Adrenal gland (tissue), 5 donors: Measurements from ENCODE around the gene RFWD3.

Source experiments
- POLR2A ChIP-seq, 2 donors: fragments of 450-650 bp; IDR thresholded peaks; one replicate each; pipeline ENCODE4 v1.6.1; 2017; ENCODE audit warnings: antibody characterized with exemption in 2 of 2, mild to moderate bottlenecking in 2 of 2, moderate library complexity in 1 of 2
- TF ChIP-seq, protein P1 (sequence below), 6 experiments: fragments of 450-650 bp in 4 of 6; fragments of 200-600 bp in 2 of 6; sonication (generic) in 1 of 6; IDR thresholded peaks; 1 replicate in 5 of 6; 2 replicates in 1 of 6; pipeline versions ENCODE4 v1.5.1 to v1.8.0; 2016 to 2021; ENCODE audit warnings: antibody characterized with exemption in 6 of 6, mild to moderate bottlenecking in 2 of 6, moderate library complexity in 1 of 6
- donor health status: DM: no; HTN: no; CAD: no.

DNA sequence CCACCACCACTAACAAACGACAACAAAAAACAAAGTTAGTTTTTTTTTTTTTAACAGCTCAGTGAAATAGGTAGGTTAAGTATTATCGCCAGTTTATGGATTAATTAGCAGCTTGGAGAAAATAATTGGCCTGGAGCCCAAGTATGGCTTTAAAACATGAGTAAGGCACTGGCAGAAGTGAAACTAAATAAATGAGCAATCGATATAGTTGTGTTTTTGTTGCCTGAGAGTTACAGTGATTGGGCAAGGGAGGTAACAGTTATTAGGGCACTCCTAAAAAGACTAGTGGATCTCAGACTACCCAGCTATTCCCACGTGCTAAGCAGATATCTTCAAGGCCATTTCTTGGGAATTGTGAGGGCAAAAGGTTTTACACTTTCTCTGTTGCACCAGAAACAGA, 31.5 kb upstream of the RFWD3 start:
- TF ChIP-seq, protein P1, sequence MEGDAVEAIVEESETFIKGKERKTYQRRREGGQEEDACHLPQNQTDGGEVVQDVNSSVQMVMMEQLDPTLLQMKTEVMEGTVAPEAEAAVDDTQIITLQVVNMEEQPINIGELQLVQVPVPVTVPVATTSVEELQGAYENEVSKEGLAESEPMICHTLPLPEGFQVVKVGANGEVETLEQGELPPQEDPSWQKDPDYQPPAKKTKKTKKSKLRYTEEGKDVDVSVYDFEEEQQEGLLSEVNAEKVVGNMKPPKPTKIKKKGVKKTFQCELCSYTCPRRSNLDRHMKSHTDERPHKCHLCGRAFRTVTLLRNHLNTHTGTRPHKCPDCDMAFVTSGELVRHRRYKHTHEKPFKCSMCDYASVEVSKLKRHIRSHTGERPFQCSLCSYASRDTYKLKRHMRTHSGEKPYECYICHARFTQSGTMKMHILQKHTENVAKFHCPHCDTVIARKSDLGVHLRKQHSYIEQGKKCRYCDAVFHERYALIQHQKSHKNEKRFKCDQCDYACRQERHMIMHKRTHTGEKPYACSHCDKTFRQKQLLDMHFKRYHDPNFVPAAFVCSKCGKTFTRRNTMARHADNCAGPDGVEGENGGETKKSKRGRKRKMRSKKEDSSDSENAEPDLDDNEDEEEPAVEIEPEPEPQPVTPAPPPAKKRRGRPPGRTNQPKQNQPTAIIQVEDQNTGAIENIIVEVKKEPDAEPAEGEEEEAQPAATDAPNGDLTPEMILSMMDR (IDR thresholded peaks at IDR 0.05), result no peak
- TF ChIP-seq POLR2A (IDR thresholded peaks at IDR 0.05), result no peak
